B cell (primary cell): ENCODE results near the gene SCRN2. TPM values are rescaled to one million over a fixed set of nuclear protein-coding genes. Genes with fewer than 3 reads are reported as not detected.

Experiments
- ATAC-seq: fragments of 200-7000 bp; cut with Tn5 transposase; one replicate; pipeline ENCODE4 v1.10.0; 2021; ENCODE audit warnings: low read depth, mild to moderate bottlenecking, moderate number of reproducible peaks, moderate library complexity
- CTCF ChIA-PET: fragments of 350-600 bp; sonication (Branson Sonifier 250); formaldehyde crosslinking; loops from one replicate; lab custom pipeline; 2021; ENCODE audit warnings: antibody characterized with exemption, inconsistent platforms; lab: Charles Lee
- POLR2A ChIA-PET: fragments of 350-600 bp; sonication (Branson Sonifier 250); formaldehyde crosslinking; loops from one replicate; lab custom pipeline; 2021; ENCODE audit warnings: antibody characterized with exemption; lab: Charles Lee
- DNase-seq: peaks from one replicate; pipeline ENCODE4 v3.0.0; 2013
- H2AFZ ChIP-seq: 2 replicates; pipeline ENCODE4 v1.6.1; 2012; ENCODE audit warnings: mild to moderate bottlenecking, low read depth, low read length; ENCODE audit not compliant: insufficient read depth, poor library complexity, severe bottlenecking
- H3K27ac ChIP-seq, 2 donors: 1 replicate in 1 of 2; 2 replicates in 1 of 2; pipeline ENCODE4 v1.5.1; 2012 to 2013; ENCODE audit warnings: low read length in 2 of 2, mild to moderate bottlenecking in 2 of 2, moderate library complexity in 1 of 2
- H3K27me3 ChIP-seq, 4 experiments: fragments of 200-600 bp in 1 of 4; sonication (generic) in 1 of 4; replicated peaks in 1 of 4; 1 replicate in 2 of 4; 2 replicates in 2 of 4; pipeline versions ENCODE4 v1.6.1 to v1.7.0; 2013 to 2016; ENCODE audit warnings: low read length in 3 of 4, mild to moderate bottlenecking in 2 of 4, mixed read lengths in 1 of 4, moderate library complexity in 1 of 4; ENCODE audit not compliant: insufficient read depth in 4 of 4, control insufficient read depth in 3 of 4; ENCODE audit errors: control extremely low read depth in 1 of 4
- H3K36me3 ChIP-seq, 2 experiments: replicated peaks in 1 of 2; 1 replicate in 1 of 2; 2 replicates in 1 of 2; pipeline versions ENCODE4 v1.6.1 to v1.7.1; 2013; ENCODE audit warnings: low read length in 1 of 2; ENCODE audit not compliant: insufficient read depth in 2 of 2, control insufficient read depth in 1 of 2; ENCODE audit errors: control extremely low read depth in 1 of 2, extremely low read depth in 1 of 2
- H3K4me1 ChIP-seq, 2 donors: fragments of 200-600 bp in 1 of 2; sonication (generic) in 1 of 2; 1 replicate in 1 of 2; 2 replicates in 1 of 2; pipeline versions ENCODE4 v1.5.1 to v1.6.1; 2013 to 2017; ENCODE audit warnings: low read length in 2 of 2; ENCODE audit not compliant: control insufficient read depth in 2 of 2, insufficient read depth in 2 of 2
- H3K4me2 ChIP-seq: replicated peaks from 2 replicates; pipeline ENCODE3; 2012; ENCODE audit warnings: mild to moderate bottlenecking, low read depth, low read length; ENCODE audit not compliant: poor library complexity, severe bottlenecking
- H3K4me3 ChIP-seq, 5 experiments: fragments of 200-600 bp in 1 of 5; sonication (generic) in 1 of 5; 1 replicate in 3 of 5; 2 replicates in 2 of 5; pipeline versions ENCODE4 v1.5.1 to v1.7.0; 2011 to 2016; ENCODE audit warnings: low read length in 4 of 5, mild to moderate bottlenecking in 4 of 5, low read depth in 2 of 5, control low read depth in 1 of 5, moderate library complexity in 1 of 5; ENCODE audit not compliant: insufficient read depth in 1 of 5; ENCODE audit errors: control extremely low read depth in 1 of 5, extremely low read depth in 1 of 5
- H3K79me2 ChIP-seq: fragments of 200-600 bp; sonication (generic); one replicate; pipeline ENCODE4 v1.6.0; 2016; ENCODE audit warnings: low read length; ENCODE audit not compliant: control insufficient read depth, insufficient read depth
- H3K9ac ChIP-seq: fragments of 200-600 bp; sonication (generic); 2 replicates; pipeline ENCODE4 v1.6.1; 2017; ENCODE audit warnings: mild to moderate bottlenecking, low read length, moderate library complexity
- H3K9me3 ChIP-seq, 3 donors: one replicate each; pipeline versions ENCODE4 v1.6.1 to v1.7.1; 2013; ENCODE audit warnings: low read length in 2 of 3; ENCODE audit not compliant: control insufficient read depth in 2 of 3, insufficient read depth in 1 of 3; ENCODE audit errors: control extremely low read depth in 1 of 3
- H4K20me1 ChIP-seq: 2 replicates; pipeline ENCODE4 v1.6.0; 2012; ENCODE audit warnings: mild to moderate bottlenecking, low read length; ENCODE audit not compliant: insufficient read depth, control insufficient read depth, poor library complexity, severe bottlenecking
- H3K27ac Mint-ChIP-seq: one replicate; pipeline ENCODE4 v1.8.0; 2021; ENCODE audit warnings: mixed read lengths
- H3K27me3 Mint-ChIP-seq: one replicate; pipeline ENCODE4 v1.8.0; 2021; ENCODE audit warnings: mixed read lengths
- H3K4me1 Mint-ChIP-seq: one replicate; pipeline ENCODE4 v1.8.0; 2021; ENCODE audit warnings: mixed read lengths
- H3K4me3 Mint-ChIP-seq: one replicate; pipeline ENCODE4 v1.8.0; 2021; ENCODE audit warnings: mixed read lengths
- H3K9me3 Mint-ChIP-seq: one replicate; pipeline ENCODE4 v1.8.0; 2022; ENCODE audit warnings: mixed read lengths; ENCODE audit not compliant: insufficient read depth
- EZH2 ChIP-seq: IDR thresholded peaks from 2 replicates; pipeline ENCODE4 v1.6.1; 2012; ENCODE audit warnings: borderline replicate concordance, low read depth, mild to moderate bottlenecking, moderate library complexity, low read length; ENCODE audit not compliant: insufficient read depth, poor library complexity, severe bottlenecking
- WGBS: methylation state at CpG from one replicate; pipeline ENCODE4 v1.1.5; 2013; ENCODE audit warnings: missing lambda C conversion rate; ENCODE audit not compliant: insufficient coverage; 5-methylcytosine and 5-hydroxymethylcytosine counted together
- intact Hi-C: fragments of 100-400 bp; cut with micrococcal nuclease; formaldehyde crosslinking; loops from one replicate; pipeline ENCODE4 v1.10.0; 2022
- polyA plus RNA-seq: library from polyadenylated mRNA; depleted of rRNA; stranded (reverse); fragments of >200 nt; gene quantifications from 2 replicates; pipeline ENCODE4 v1.2.3, GENCODE V29; 2012
- total RNA-seq, 2 donors: library from RNA; stranded (reverse); fragments of 120-200 nt in 1 of 2; gene quantifications; 1 replicate in 1 of 2; 2 replicates in 1 of 2; pipeline versions ENCODE4 v1.2.3 to v1.2.4, GENCODE V29; 2013 to 2022
- TF ChIP-seq, protein P1 (sequence below): fragments of 200-600 bp; IDR thresholded peaks from one replicate; pipeline ENCODE4 v1.8.0; 2022; ENCODE audit warnings: antibody characterized with exemption, mild to moderate bottlenecking

Gene SCRN2
- total and polyA plus RNA-seq, 2 donors (not counting 1 experiment from before 2014, with no cell fraction given): 47.8 to 71.9 TPM

DNA sequence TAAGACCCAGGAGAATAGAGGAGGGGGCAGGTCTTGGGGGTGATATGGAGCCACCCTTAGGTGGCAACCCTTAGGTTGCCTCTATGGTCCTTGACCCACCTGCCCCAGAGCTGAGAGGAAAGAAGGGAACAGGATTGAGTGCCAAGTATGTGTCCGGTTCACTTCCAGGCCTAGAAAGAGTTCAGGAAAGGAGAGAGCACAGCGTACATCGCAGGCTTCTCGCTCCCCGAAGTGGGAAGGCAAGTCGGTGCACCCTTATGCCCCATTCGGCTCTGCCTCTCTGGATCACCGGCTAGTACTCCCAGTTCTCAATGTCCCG is 9.3 kb upstream of the SCRN2 start:
- Histone ChIP-seq H3K9me3 (peaks cover 0 to 13% (median 0%) of the 10 kb centered on the region in 3 donors), H3K27me3 (peaks cover 0 to 93% (median 62%) of the 10 kb centered on the region in 4 experiments), H3K4me1 (peaks cover 36 to 48% of the 10 kb centered on the region in 2 donors), H3K4me3 (peak overlapping the region in 1 of 5 experiments; percentile 44), H3K79me2 (no peaks in the 10 kb centered on the region), H3K27ac (no peak overlapping the region), H2AFZ (peak overlapping the region; percentile 66), H4K20me1 (no peaks in the 10 kb centered on the region), H3K4me2 (peak overlapping the region; percentile 89), H3K9ac (peak overlapping the region; percentile 47), H3K36me3 (no peaks in the 10 kb centered on the region)
- Mint-ChIP-seq H3K9me3 (no peaks in the 10 kb centered on the region), H3K4me1 (peaks cover 25% of the 10 kb centered on the region), H3K4me3 (peak overlapping the region; percentile 67), H3K27ac (no peak overlapping the region), H3K27me3 (peaks cover 79% of the 10 kb centered on the region)
- POLR2A ChIA-PET: interaction anchor here (0.5 to 2.4 kb wide), 2 partner anchors 45 to 526 kb away, joined by 7 to 8 read pairs; partner anchors contain the start of gene SP2
- CTCF ChIA-PET: interaction anchor here (2.1 to 19.9 kb wide), 3 partner anchors 9 to 128 kb away, joined by 5 to 436 read pairs (median 8); partner anchors contain the start of genes SCRN2 and SP2
- TF ChIP-seq, protein P1, sequence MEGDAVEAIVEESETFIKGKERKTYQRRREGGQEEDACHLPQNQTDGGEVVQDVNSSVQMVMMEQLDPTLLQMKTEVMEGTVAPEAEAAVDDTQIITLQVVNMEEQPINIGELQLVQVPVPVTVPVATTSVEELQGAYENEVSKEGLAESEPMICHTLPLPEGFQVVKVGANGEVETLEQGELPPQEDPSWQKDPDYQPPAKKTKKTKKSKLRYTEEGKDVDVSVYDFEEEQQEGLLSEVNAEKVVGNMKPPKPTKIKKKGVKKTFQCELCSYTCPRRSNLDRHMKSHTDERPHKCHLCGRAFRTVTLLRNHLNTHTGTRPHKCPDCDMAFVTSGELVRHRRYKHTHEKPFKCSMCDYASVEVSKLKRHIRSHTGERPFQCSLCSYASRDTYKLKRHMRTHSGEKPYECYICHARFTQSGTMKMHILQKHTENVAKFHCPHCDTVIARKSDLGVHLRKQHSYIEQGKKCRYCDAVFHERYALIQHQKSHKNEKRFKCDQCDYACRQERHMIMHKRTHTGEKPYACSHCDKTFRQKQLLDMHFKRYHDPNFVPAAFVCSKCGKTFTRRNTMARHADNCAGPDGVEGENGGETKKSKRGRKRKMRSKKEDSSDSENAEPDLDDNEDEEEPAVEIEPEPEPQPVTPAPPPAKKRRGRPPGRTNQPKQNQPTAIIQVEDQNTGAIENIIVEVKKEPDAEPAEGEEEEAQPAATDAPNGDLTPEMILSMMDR: no peak
- no peak for TF ChIP-seq EZH2
- ATAC-seq (no peak), DNase-seq (no peak)
- WGBS: 85% methylated on average over 9 of the region's 9 CpGs
- intact Hi-C loops: no loop called here

DNA sequence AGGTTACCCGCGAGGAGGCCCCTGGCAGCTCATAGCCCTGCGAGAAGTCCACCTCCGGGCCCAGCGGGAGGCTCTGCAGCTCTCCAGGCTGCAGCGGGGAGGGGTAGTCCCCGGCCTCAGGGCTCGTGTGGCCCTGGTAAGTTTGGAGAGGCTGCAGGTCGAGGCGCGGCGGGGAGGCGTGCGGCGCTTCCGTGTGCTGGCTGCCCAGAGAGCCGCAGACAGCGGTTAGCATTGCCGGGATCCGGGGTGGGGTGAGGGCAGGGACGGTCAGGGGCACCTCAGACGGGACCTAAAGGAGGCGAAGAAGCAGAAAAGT is 7.1 kb upstream of the SCRN2 start:
- ChIA-PET CTCF (interaction anchor here (1.3 to 19.9 kb wide), 3 partner anchors 40 to 130 kb away, joined by 3 to 436 read pairs (median 5); partner anchors contain the start of genes CDK5RAP3 and SP2), POLR2A (no interaction called here)
- H3K27ac Mint-ChIP-seq: no peak overlapping the region
- 83% methylated on average over 20 of the region's 23 CpGs for WGBS
- Histone ChIP-seq H3K9ac (no peak overlapping the region), H2AFZ (no peak overlapping the region), H3K27ac (no peak overlapping the region), H3K4me1 (peaks cover 36 to 48% of the 10 kb centered on the region in 2 donors), H3K4me3 (no peak overlapping the region), H3K79me2 (no peaks in the 10 kb centered on the region), H3K4me2 (no peak overlapping the region), H3K36me3 (no peaks in the 10 kb centered on the region), H3K27me3 (peaks cover 0 to 92% (median 63%) of the 10 kb centered on the region in 4 experiments), H4K20me1 (no peaks in the 10 kb centered on the region), H3K9me3 (peaks cover 0 to 13% (median 0%) of the 10 kb centered on the region in 3 donors)
- intact Hi-C loops: no loop called here
- TF ChIP-seq EZH2: no peak
- TF ChIP-seq, protein P1: no peak
- no peak overlapping the region for H3K4me3 Mint-ChIP-seq
- DNase-seq (no peak), ATAC-seq (no peak)
- H3K4me1 Mint-ChIP-seq: peaks cover 24% of the 10 kb centered on the region
- no peaks in the 10 kb centered on the region for H3K9me3 Mint-ChIP-seq
- peaks cover 69% of the 10 kb centered on the region for H3K27me3 Mint-ChIP-seq
